Measurements from ENCODE around the gene CHRNB1. TPM values are rescaled to one million over a fixed set of nuclear protein-coding genes. Genes with fewer than 3 reads are reported as not detected.

Gene CHRNB1
- total and polyA plus RNA-seq, 10 of the 15 experiments (the other 5 are each of a cell fraction or from before 2014, with no cell fraction given), result 5.8 to 14.8 (median 11.3) TPM

DNA sequence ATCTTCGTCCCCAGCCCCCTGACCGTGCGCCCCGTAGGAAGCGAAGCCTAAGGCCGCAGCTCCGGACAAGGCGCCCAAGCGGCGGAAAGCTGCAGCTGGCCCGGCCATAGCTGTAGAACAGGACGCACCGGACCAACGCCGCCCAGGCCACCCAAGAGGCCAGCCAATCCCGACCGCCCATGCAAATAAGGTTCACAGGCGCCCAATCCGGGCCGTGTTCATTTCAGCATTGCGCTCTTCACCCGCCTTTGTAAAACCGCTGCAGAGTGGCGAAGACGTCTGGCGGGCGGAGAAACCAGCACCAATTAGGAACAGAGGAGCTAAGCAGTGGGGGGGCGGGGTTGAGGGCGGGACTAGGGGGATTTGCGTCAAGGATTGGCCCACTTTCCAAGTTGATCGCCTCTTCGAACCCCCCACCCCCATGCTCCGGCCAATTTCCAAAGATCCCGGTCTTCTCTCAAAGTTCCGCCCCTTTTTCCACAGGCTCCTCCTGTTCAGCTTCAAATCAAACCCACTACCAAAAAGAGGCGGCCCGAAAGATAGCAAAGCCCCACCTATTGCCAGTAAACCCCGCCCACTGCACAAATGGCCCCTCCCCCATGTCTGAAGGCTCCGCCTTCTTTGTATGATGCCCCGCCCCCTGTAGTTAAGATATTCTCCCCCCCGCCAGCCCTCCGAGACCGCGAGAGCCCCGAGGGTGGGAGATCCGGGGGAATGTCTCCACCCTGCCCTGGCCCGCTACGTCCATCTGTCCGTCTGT is 40.7 kb upstream of the CHRNB1 start, which contains the start of gene TMEM256:
Gene TMEM256, minus strand, starts transcription at position 121 of the 760 bp plus-strand sequence. Its CDS starts 13 bp downstream, at position 108.
- Histone ChIP-seq H2AFZ (ENCODE audit: control insufficient read depth, low read depth, low read length) (peak within 1 kb of the TSS; percentile 96), H3K4me1 (ENCODE audit: control insufficient read depth, insufficient read depth, low read length) (peaks cover 3% of the 10 kb centered on the region; the same call in 1 of the 2 replicates), H3K79me2 (ENCODE audit: control insufficient read depth, insufficient read depth, low read length) (peaks cover 2% of the 10 kb centered on the region), H3K4me2 (ENCODE audit: control insufficient read depth, insufficient read depth) (peak within 1 kb of the TSS; percentile 72), H3K9ac (ENCODE audit: control insufficient read depth, insufficient read depth, low read length) (peak within 1 kb of the TSS; percentile 87), H3K9me3 (replicated peaks; ENCODE audit: control insufficient read depth, insufficient read depth, low read length) (no peaks in the 10 kb centered on the region), H3K36me3 (ENCODE audit: control insufficient read depth in 2 of 2, insufficient read depth in 2 of 2, low read length in 1 of 2) (no peaks in the 10 kb centered on the region), H3K27ac (ENCODE audit: control insufficient read depth, insufficient read depth) (peak within 1 kb of the TSS; percentile 80), H3K27me3 (replicated peaks in 1 of 2; ENCODE audit: control insufficient read depth in 2 of 2, insufficient read depth in 2 of 2, low read length in 1 of 2) (peaks cover 0 to 6% of the 10 kb centered on the region in 2 experiments; a peak in 2 of 4 replicates), H4K20me1 (ENCODE audit: control insufficient read depth, insufficient read depth) (no peaks in the 10 kb centered on the region), H3K4me3 (peak within 1 kb of the TSS; percentile 85)
- under 1% methylated on average over 46 of the region's 49 CpGs for WGBS (ENCODE audit: insufficient coverage, insufficient replicate concordance, low lambda C conversion rate, missing lambda C conversion rate)
- ATAC-seq (peak; percentile 99), DNase-seq (ENCODE audit: low read depth, low spot score) (peak; percentile 92), FAIRE-seq (peak; percentile 97)
- in situ Hi-C loops (cut with MboI), result no loop called here
- intact Hi-C loops (cut with micrococcal nuclease; ENCODE audit: unreplicated experiment), result loop anchor here (5.0 kb wide), 1 partner anchor 33 kb away; the partner anchor contains the start of genes FGF11 and TMEM102
- ChIA-PET CTCF (interaction anchor here (0.6 to 2.1 kb wide), 5 partner anchors 31 to 122 kb away, joined by 3 to 8 read pairs (median 4); partner anchors contain the start of genes ACAP1 and TMEM102), RAD21 (ENCODE audit: unreplicated experiment) (interaction anchor here (0.6 to 2.2 kb wide), 12 partner anchors 9 to 818 kb away, joined by 3 to 13 read pairs (median 4); partner anchors contain the start of genes ACADVL, ACAP1, PLSCR3 and TMEM102), SMC1A (ENCODE audit: uncharacterized antibody, unreplicated experiment) (interaction anchor here (0.8 to 2.2 kb wide), 7 partner anchors 30 to 283 kb away, joined by 3 to 8 read pairs (median 3); partner anchors contain the start of genes SAT2, TMEM102 and TP53), POLR2A (interaction anchor here (0.5 to 2.7 kb wide), 20 partner anchors 9 to 1031 kb away, joined by 3 to 23 read pairs (median 4); partner anchors contain the start of genes ACAP1, CD68, FGF11 and NEURL4)
- BruUV-seq (replicated peaks), result no TSS peak
- peak; percentile 18 for TF ChIP-seq SIX5 (IDR thresholded peaks at IDR 0.05; ENCODE audit: low read depth, low read length, severe bottlenecking)
- peak; percentile 48 for TF ChIP-seq FOS (IDR thresholded peaks at IDR 0.05; ENCODE audit: borderline replicate concordance, extremely low read depth, insufficient read length)
- TF ChIP-seq IKZF1 (conservative IDR thresholded peaks at IDR 0.05), result peak; percentile 45; the same call in 1 of the 2 replicates
- TF ChIP-seq LARP7 (IDR thresholded peaks at IDR 0.05), result 0 out of 2 replicates have a peak, but pooled peaks have one; percentile 47
- TF ChIP-seq, protein P1, sequence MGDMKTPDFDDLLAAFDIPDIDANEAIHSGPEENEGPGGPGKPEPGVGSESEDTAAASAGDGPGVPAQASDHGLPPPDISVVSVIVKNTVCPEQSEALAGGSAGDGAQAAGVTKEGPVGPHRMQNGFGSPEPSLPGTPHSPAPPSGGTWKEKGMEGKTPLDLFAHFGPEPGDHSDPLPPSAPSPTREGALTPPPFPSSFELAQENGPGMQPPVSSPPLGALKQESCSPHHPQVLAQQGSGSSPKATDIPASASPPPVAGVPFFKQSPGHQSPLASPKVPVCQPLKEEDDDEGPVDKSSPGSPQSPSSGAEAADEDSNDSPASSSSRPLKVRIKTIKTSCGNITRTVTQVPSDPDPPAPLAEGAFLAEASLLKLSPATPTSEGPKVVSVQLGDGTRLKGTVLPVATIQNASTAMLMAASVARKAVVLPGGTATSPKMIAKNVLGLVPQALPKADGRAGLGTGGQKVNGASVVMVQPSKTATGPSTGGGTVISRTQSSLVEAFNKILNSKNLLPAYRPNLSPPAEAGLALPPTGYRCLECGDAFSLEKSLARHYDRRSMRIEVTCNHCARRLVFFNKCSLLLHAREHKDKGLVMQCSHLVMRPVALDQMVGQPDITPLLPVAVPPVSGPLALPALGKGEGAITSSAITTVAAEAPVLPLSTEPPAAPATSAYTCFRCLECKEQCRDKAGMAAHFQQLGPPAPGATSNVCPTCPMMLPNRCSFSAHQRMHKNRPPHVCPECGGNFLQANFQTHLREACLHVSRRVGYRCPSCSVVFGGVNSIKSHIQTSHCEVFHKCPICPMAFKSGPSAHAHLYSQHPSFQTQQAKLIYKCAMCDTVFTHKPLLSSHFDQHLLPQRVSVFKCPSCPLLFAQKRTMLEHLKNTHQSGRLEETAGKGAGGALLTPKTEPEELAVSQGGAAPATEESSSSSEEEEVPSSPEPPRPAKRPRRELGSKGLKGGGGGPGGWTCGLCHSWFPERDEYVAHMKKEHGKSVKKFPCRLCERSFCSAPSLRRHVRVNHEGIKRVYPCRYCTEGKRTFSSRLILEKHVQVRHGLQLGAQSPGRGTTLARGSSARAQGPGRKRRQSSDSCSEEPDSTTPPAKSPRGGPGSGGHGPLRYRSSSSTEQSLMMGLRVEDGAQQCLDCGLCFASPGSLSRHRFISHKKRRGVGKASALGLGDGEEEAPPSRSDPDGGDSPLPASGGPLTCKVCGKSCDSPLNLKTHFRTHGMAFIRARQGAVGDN (IDR thresholded peaks at IDR 0.05), result peak; percentile 35; the same call in 1 of the 2 replicates
- peak; percentile 66; the same call in 1 of the 2 replicates for TF ChIP-seq NBN (IDR thresholded peaks at IDR 0.05)
- TF ChIP-seq, protein P2, sequence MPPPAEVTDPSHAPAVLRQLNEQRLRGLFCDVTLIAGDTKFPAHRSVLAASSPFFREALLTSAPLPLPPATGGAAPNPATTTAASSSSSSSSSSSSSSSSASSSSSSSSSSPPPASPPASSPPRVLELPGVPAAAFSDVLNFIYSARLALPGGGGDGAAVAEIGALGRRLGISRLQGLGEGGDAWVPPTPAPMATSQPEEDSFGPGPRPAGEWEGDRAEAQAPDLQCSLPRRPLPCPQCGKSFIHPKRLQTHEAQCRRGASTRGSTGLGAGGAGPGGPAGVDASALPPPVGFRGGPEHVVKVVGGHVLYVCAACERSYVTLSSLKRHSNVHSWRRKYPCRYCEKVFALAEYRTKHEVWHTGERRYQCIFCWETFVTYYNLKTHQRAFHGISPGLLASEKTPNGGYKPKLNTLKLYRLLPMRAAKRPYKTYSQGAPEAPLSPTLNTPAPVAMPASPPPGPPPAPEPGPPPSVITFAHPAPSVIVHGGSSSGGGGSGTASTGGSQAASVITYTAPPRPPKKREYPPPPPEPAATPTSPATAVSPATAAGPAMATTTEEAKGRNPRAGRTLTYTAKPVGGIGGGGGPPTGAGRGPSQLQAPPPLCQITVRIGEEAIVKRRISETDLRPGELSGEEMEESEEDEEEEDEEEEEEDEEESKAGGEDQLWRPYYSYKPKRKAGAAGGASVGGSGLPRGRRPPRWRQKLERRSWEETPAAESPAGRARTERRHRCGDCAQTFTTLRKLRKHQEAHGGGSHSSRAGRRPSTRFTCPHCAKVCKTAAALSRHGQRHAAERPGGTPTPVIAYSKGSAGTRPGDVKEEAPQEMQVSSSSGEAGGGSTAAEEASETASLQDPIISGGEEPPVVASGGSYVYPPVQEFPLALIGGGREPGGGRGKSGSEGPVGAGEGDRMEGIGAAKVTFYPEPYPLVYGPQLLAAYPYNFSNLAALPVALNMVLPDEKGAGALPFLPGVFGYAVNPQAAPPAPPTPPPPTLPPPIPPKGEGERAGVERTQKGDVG (CRISPR knock-in tag; IDR thresholded peaks at IDR 0.05), result no peak
- peak; percentile 24 for TF ChIP-seq SKIL (IDR thresholded peaks at IDR 0.05; ENCODE audit: low read depth, poor library complexity, severe bottlenecking)

Measured in GM12878 (cell line).